Astrocyte of the cerebellum (primary cell): ENCODE measurements around the gene RAB34.

ENCODE experiments used
- DNase-seq: peaks from one replicate; pipeline ENCODE4 v3.0.0-alpha.2; 2011; ENCODE audit warnings: low read depth
- H3K4me3 ChIP-seq: 2 replicates; pipeline ENCODE4 v1.5.1; 2011; ENCODE audit warnings: mild to moderate bottlenecking, low read depth, low read length, moderate library complexity
- CTCF ChIP-seq: IDR thresholded peaks from 2 replicates; pipeline ENCODE4 v1.5.1; 2012; ENCODE audit warnings: low read length, low read depth, moderate library complexity, mild to moderate bottlenecking; ENCODE audit errors: missing control alignments
- in situ Hi-C: cut with HindIII; loops from 2 replicates; pipeline ENCODE4 v1.10.0; 2017; ENCODE audit warnings: low sequenced_read_pairs

Gene RAB34

GRCh38 chr17:28689011-28689410 lies 28.7 kb downstream of the RAB34 start:
- in situ Hi-C loops, result no loop called here
- no peak overlapping the region for H3K4me3 ChIP-seq
- DNase-seq, result no peak
- TF ChIP-seq CTCF, result no peak

GRCh38 chr17:28688481-28688880 lies 29.2 kb downstream of the RAB34 start:
- DNase-seq, result no peak
- in situ Hi-C loops, result no loop called here
- no peak for TF ChIP-seq CTCF
- no peak overlapping the region for H3K4me3 ChIP-seq

GRCh38 chr17:28686296-28686695 lies 31.4 kb downstream of the RAB34 start:
- no peak for TF ChIP-seq CTCF
- DNase-seq, result no peak
- H3K4me3 ChIP-seq, result no peak overlapping the region
- in situ Hi-C loops, result no loop called here

- H3K4me3 ChIP-seq, result no peak overlapping the region
- TF ChIP-seq CTCF, result no peak
- no peak for DNase-seq
- in situ Hi-C loops, result no loop called here
These were observed 32.3 kb downstream of the RAB34 start for GRCh38 chr17:28685366-28685765.

GRCh38 chr17:28684963-28685362 lies 32.7 kb downstream of the RAB34 start:
- no peak overlapping the region for H3K4me3 ChIP-seq
- no peak for DNase-seq
- in situ Hi-C loops, result no loop called here
- no peak for TF ChIP-seq CTCF

GRCh38 chr17:28682655-28683054 lies 35.0 kb downstream of the RAB34 start:
- in situ Hi-C loops, result no loop called here
- H3K4me3 ChIP-seq, result no peak overlapping the region
- no peak for TF ChIP-seq CTCF
- DNase-seq, result no peak

- in situ Hi-C loops, result no loop called here
- peak; percentile 32 for TF ChIP-seq CTCF
- no peak overlapping the region for H3K4me3 ChIP-seq
- DNase-seq, result no peak
These were observed 41.7 kb downstream of the RAB34 start for GRCh38 chr17:28675980-28676379.
